Trophoblast cell (in vitro differentiated cells and primary cell): ENCODE data around the gene PET117.

Source experiments
- DNase-seq, 2 donors: peaks; one replicate each; pipeline ENCODE4 v3.0.0-alpha.2; 2016
- H2AFZ ChIP-seq: 2 replicates; pipeline ENCODE4 v1.6.1; 2013; ENCODE audit warnings: low read length, moderate library complexity, mild to moderate bottlenecking; ENCODE audit not compliant: insufficient read depth, poor library complexity
- H2AK5ac ChIP-seq: 2 replicates; pipeline ENCODE4 v1.6.1; 2013; ENCODE audit warnings: mild to moderate bottlenecking, low read length
- H2BK120ac ChIP-seq: 2 replicates; pipeline ENCODE4 v1.6.1; 2013; ENCODE audit warnings: low read length, mild to moderate bottlenecking, moderate library complexity; ENCODE audit not compliant: insufficient read depth, poor library complexity
- H2BK12ac ChIP-seq: 2 replicates; pipeline ENCODE4 v1.6.1; 2013; ENCODE audit warnings: mild to moderate bottlenecking, low read length, moderate library complexity
- H2BK5ac ChIP-seq: 2 replicates; pipeline ENCODE4 v1.6.1; 2013; ENCODE audit warnings: low read length, low read depth, moderate library complexity, mild to moderate bottlenecking; ENCODE audit not compliant: poor library complexity
- H3K14ac ChIP-seq: 2 replicates; pipeline ENCODE4 v1.6.1; 2013; ENCODE audit warnings: mild to moderate bottlenecking, low read length
- H3K18ac ChIP-seq: 2 replicates; pipeline ENCODE4 v1.6.1; 2013; ENCODE audit warnings: mild to moderate bottlenecking, low read length
- H3K23ac ChIP-seq: 2 replicates; pipeline ENCODE4 v1.6.1; 2013; ENCODE audit warnings: low read length
- H3K27ac ChIP-seq: 2 replicates; pipeline ENCODE4 v1.5.1; 2013; ENCODE audit warnings: low read depth, mild to moderate bottlenecking, inconsistent platforms, low read length, moderate library complexity
- H3K27me3 ChIP-seq: 2 replicates; pipeline ENCODE4 v1.6.1; 2013; ENCODE audit warnings: inconsistent platforms, mild to moderate bottlenecking, low read length, moderate library complexity; ENCODE audit not compliant: insufficient read depth
- H3K36me3 ChIP-seq, 2 experiments: 1 replicate in 1 of 2; 2 replicates in 1 of 2; pipeline ENCODE4 v1.6.1; 2013; ENCODE audit warnings: low read length in 2 of 2, mild to moderate bottlenecking in 2 of 2, moderate library complexity in 1 of 2; ENCODE audit not compliant: insufficient read depth in 2 of 2, control insufficient read depth in 1 of 2
- H3K4ac ChIP-seq: 2 replicates; pipeline ENCODE4 v1.6.1; 2013; ENCODE audit warnings: low read depth, mild to moderate bottlenecking, low read length, moderate library complexity
- H3K4me1 ChIP-seq, 2 experiments: 1 replicate in 1 of 2; 2 replicates in 1 of 2; pipeline ENCODE4 v1.6.1; 2013; ENCODE audit warnings: low read length in 2 of 2, mild to moderate bottlenecking in 2 of 2, moderate library complexity in 1 of 2; ENCODE audit not compliant: insufficient read depth in 2 of 2, control insufficient read depth in 1 of 2
- H3K4me2 ChIP-seq: 2 replicates; pipeline ENCODE4 v1.6.1; 2013; ENCODE audit warnings: inconsistent platforms, mild to moderate bottlenecking, low read length, moderate library complexity
- H3K4me3 ChIP-seq: 2 replicates; pipeline ENCODE4 v1.5.1; 2013; ENCODE audit warnings: mild to moderate bottlenecking, low read depth, low read length, inconsistent platforms
- H3K79me1 ChIP-seq: one replicate; pipeline ENCODE4 v1.6.1; 2013; ENCODE audit warnings: low read length
- H3K79me2 ChIP-seq: 2 replicates; pipeline ENCODE4 v1.6.1; 2013; ENCODE audit warnings: low read length, mild to moderate bottlenecking; ENCODE audit not compliant: control insufficient read depth, insufficient read depth, poor library complexity
- H3K9ac ChIP-seq: 2 replicates; pipeline ENCODE4 v1.6.1; 2013; ENCODE audit warnings: mild to moderate bottlenecking, low read length
- H3K9me3 ChIP-seq: 2 replicates; pipeline ENCODE4 v1.6.1; 2013; ENCODE audit warnings: low read depth, mild to moderate bottlenecking, control low read depth, inconsistent platforms, low read length; ENCODE audit not compliant: insufficient read depth
- H4K12ac ChIP-seq: 2 replicates; pipeline ENCODE4 v1.6.1; 2013; ENCODE audit warnings: low read depth, mild to moderate bottlenecking, low read length, moderate library complexity
- H4K8ac ChIP-seq: 2 replicates; pipeline ENCODE4 v1.6.1; 2013; ENCODE audit warnings: low read depth, mild to moderate bottlenecking, low read length, moderate library complexity
- H4K91ac ChIP-seq: one replicate; pipeline ENCODE4 v1.6.1; 2013; ENCODE audit warnings: low read depth, mild to moderate bottlenecking, low read length, moderate library complexity
- WGBS: extraction: QIAGEN DNeasy Blood & Tissue Kit; methylation state at CpG from one replicate; pipeline ENCODE4 v1.1.7; 2013; ENCODE audit warnings: missing lambda C conversion rate; ENCODE audit not compliant: insufficient read length, insufficient coverage; ENCODE audit errors: extremely low coverage; 5-methylcytosine and 5-hydroxymethylcytosine counted together

Gene PET117

DNA sequence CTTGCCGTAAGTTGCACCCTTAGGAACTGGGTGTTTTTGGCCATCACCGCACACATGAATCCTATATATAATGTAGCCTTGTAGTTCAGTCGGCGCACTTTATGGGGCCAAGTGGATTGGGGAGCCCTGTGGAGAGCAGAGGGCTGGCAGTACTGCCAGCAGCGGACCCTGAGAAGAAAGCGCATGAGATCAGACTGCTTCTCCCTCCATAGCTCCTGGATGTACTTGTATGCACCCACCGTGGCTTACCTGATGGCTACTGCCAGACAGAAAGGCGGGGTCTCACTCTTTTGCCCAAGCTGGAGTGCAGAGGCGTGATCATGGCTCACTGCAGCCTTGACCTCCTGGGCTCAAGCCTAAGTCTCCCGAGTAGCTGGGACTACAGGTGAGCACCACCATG is 47.2 kb upstream of the PET117 start:
- no peak overlapping the region for H4K12ac ChIP-seq
- no peak overlapping the region for H3K23ac ChIP-seq
- no peak overlapping the region for H2AFZ ChIP-seq
- H3K9ac ChIP-seq, result no peak overlapping the region
- H3K4me2 ChIP-seq, result no peak overlapping the region
- DNase-seq, result no peak
- H3K18ac ChIP-seq, result no peak overlapping the region
- no peaks in the 10 kb centered on the region for H3K79me2 ChIP-seq
- no peaks in the 10 kb centered on the region for H3K36me3 ChIP-seq
- peaks cover 4% of the 10 kb centered on the region for H3K79me1 ChIP-seq
- no peak overlapping the region for H2AK5ac ChIP-seq
- no peak overlapping the region for H2BK12ac ChIP-seq
- H4K8ac ChIP-seq, result no peak overlapping the region
- WGBS, result no CpG with 5 or more reads among the region's 10 CpGs
- no peak overlapping the region for H3K4me3 ChIP-seq
- H3K27ac ChIP-seq, result no peak overlapping the region
- no peak overlapping the region for H3K4ac ChIP-seq
- no peak overlapping the region for H3K14ac ChIP-seq
- H3K27me3 ChIP-seq, result no peaks in the 10 kb centered on the region
- H3K4me1 ChIP-seq, result peaks cover 7 to 10% of the 10 kb centered on the region in 2 experiments
- H2BK120ac ChIP-seq, result no peak overlapping the region
- no peak overlapping the region for H4K91ac ChIP-seq
- H2BK5ac ChIP-seq, result no peak overlapping the region
- H3K9me3 ChIP-seq, result no peaks in the 10 kb centered on the region

DNA sequence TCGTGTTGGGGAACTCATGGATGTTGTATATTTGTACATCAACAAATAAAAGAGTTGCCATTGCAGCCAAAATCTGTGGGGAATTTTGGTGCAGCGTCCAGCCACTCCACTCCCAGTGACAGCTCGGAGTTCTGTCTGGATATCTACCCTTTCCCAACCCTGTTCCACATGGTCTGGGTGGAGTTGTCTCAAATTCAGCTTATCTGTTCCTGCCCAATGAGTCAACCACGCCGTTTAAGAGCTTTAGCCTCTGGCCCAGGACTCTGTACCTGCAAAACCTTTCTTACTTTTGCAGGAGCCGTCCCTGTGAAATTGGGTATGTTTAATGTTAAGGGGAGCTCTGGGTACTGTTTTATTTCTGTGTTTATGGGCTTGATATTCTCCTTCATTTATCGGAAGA is 46.0 kb upstream of the PET117 start:
- Histone ChIP-seq H4K8ac (no peak overlapping the region), H4K91ac (no peak overlapping the region), H3K18ac (no peak overlapping the region), H3K9me3 (no peaks in the 10 kb centered on the region), H3K14ac (no peak overlapping the region), H3K79me1 (peaks cover 10% of the 10 kb centered on the region), H2AFZ (no peak overlapping the region), H2AK5ac (no peak overlapping the region), H2BK12ac (no peak overlapping the region), H3K79me2 (no peaks in the 10 kb centered on the region), H4K12ac (no peak overlapping the region), H3K23ac (no peak overlapping the region), H3K27me3 (no peaks in the 10 kb centered on the region), H2BK5ac (no peak overlapping the region), H3K4me3 (no peak overlapping the region), H2BK120ac (no peak overlapping the region), H3K27ac (no peak overlapping the region), H3K4me1 (peaks cover 9 to 14% of the 10 kb centered on the region in 2 experiments), H3K9ac (no peak overlapping the region), H3K4me2 (no peak overlapping the region), H3K4ac (no peak overlapping the region), H3K36me3 (no peaks in the 10 kb centered on the region)
- peak; percentile 58 to 67 for DNase-seq
- no CpG with 5 or more reads among the region's 7 CpGs for WGBS

DNA sequence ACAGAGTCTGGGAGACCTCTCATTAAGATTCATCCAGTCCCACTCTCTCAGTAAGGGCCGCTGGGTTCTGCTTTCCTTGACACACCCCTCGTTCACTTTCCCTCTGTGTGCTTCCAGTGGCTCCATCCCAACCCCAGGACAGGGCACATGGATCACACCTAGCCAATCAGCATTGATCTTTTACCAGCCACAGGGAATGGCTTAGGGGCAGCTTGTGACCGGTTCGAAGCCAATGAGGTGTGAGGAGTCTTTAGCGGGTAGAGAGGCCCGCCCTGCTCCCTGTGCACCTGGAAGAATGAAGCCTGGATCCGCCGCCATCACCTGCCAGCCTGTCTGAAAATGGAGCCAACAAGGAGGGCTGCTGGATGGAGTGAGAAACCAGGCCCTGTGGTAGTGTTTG is 44.8 kb upstream of the PET117 start:
- Histone ChIP-seq H3K79me2 (no peaks in the 10 kb centered on the region), H4K12ac (no peak overlapping the region), H3K27ac (no peak overlapping the region), H3K23ac (no peak overlapping the region), H4K8ac (no peak overlapping the region), H2BK12ac (no peak overlapping the region), H3K14ac (no peak overlapping the region), H3K79me1 (peaks cover 10% of the 10 kb centered on the region), H3K36me3 (no peaks in the 10 kb centered on the region), H3K9ac (no peak overlapping the region), H2AK5ac (no peak overlapping the region), H3K9me3 (no peaks in the 10 kb centered on the region), H4K91ac (peak overlapping the region; percentile 2), H3K4ac (no peak overlapping the region), H3K27me3 (no peaks in the 10 kb centered on the region), H3K18ac (no peak overlapping the region), H3K4me1 (peaks cover 9 to 16% of the 10 kb centered on the region in 2 experiments), H2AFZ (no peak overlapping the region), H2BK120ac (no peak overlapping the region), H3K4me3 (no peak overlapping the region), H2BK5ac (no peak overlapping the region), H3K4me2 (no peak overlapping the region)
- DNase-seq, result peak; percentile 62 to 70
- WGBS, result no CpG with 5 or more reads among the region's 8 CpGs

DNA sequence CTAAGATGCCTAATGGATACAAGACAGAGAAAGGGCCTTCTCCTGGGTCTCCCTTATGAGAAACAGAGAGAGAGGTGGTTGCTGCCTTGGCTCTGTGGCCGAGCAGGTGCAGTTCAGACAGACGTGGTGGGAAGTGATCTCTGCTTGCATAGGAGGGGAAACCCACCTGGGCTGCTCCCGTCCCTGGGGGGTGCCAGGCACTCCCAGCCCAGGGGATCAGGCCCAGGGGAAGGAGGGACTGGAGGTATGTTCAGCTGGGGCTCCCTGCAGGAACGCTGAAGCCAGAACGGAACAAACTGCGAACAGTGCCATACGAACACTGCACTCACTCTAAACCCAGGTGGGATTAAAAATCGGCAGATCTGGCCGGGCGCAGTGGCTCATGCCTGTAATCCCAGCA is 44.3 kb upstream of the PET117 start:
- Histone ChIP-seq H3K36me3 (no peaks in the 10 kb centered on the region), H3K18ac (no peak overlapping the region), H3K4me1 (peaks cover 9 to 16% of the 10 kb centered on the region in 2 experiments), H4K91ac (peak overlapping the region; percentile 67), H3K27ac (no peak overlapping the region), H3K9ac (no peak overlapping the region), H2BK5ac (peak overlapping the region; percentile 52), H4K8ac (no peak overlapping the region), H3K4me2 (no peak overlapping the region), H2BK12ac (peak overlapping the region; percentile 47), H3K4me3 (no peak overlapping the region), H2AFZ (no peak overlapping the region), H3K27me3 (no peaks in the 10 kb centered on the region), H4K12ac (no peak overlapping the region), H3K9me3 (no peaks in the 10 kb centered on the region), H2AK5ac (peak overlapping the region; percentile 56), H3K79me1 (peaks cover 10% of the 10 kb centered on the region), H3K14ac (no peak overlapping the region), H3K79me2 (no peaks in the 10 kb centered on the region), H2BK120ac (peak overlapping the region; percentile 61), H3K23ac (no peak overlapping the region), H3K4ac (no peak overlapping the region)
- no CpG with 5 or more reads among the region's 10 CpGs for WGBS
- DNase-seq, result no peak
